ENCODE results near the gene COPZ1.

COPZ1 gene

GRCh38 chr12:54368709-54369596, 44.0 kb downstream of the COPZ1 start:
- H3K4me1 ChIP-seq (ENCODE audit: control insufficient read depth, insufficient read depth, low read length): peaks cover 26% of the 10 kb centered on the region
- H3K4me2 ChIP-seq (ENCODE audit: low read length): peak overlapping the region; percentile 69
- no peaks in the 10 kb centered on the region for H3K36me3 ChIP-seq (ENCODE audit: insufficient read depth, low read length)
- peak overlapping the region; percentile 55 for H3K9ac ChIP-seq (ENCODE audit: low read depth, low read length)
- H3K27me3 ChIP-seq (ENCODE audit: control insufficient read depth, insufficient read depth, low read length): no peaks in the 10 kb centered on the region
- no peaks in the 10 kb centered on the region for H3K9me3 ChIP-seq (replicated peaks; ENCODE audit: low read length)
- peak overlapping the region; percentile 39 for H3K4me3 ChIP-seq (ENCODE audit: low read length)

- H3K4me2 ChIP-seq (ENCODE audit: low read length): no peak overlapping the region
- no peak overlapping the region for H3K4me3 ChIP-seq (ENCODE audit: low read length)
- peaks cover 33% of the 10 kb centered on the region for H3K4me1 ChIP-seq (ENCODE audit: control insufficient read depth, insufficient read depth, low read length)
- H3K27me3 ChIP-seq (ENCODE audit: control insufficient read depth, insufficient read depth, low read length): no peaks in the 10 kb centered on the region
- H3K9ac ChIP-seq (ENCODE audit: low read depth, low read length): no peak overlapping the region
- H3K36me3 ChIP-seq (ENCODE audit: insufficient read depth, low read length): no peaks in the 10 kb centered on the region
- no peaks in the 10 kb centered on the region for H3K9me3 ChIP-seq (replicated peaks; ENCODE audit: low read length)
These were observed 44.7 kb downstream of the COPZ1 start for GRCh38 chr12:54369597-54370131.

- Histone ChIP-seq H3K9me3 (replicated peaks; ENCODE audit: low read length) (no peaks in the 10 kb centered on the region), H3K4me3 (ENCODE audit: low read length) (peak overlapping the region; percentile 68), H3K4me2 (ENCODE audit: low read length) (peak overlapping the region; percentile 90), H3K27me3 (ENCODE audit: control insufficient read depth, insufficient read depth, low read length) (no peaks in the 10 kb centered on the region), H3K4me1 (ENCODE audit: control insufficient read depth, insufficient read depth, low read length) (peaks cover 38% of the 10 kb centered on the region), H3K36me3 (ENCODE audit: insufficient read depth, low read length) (no peaks in the 10 kb centered on the region), H3K9ac (ENCODE audit: low read depth, low read length) (peak overlapping the region; percentile 58)
These were observed 45.3 kb downstream of the COPZ1 start for GRCh38 chr12:54370171-54370730.

- Histone ChIP-seq H3K4me1 (ENCODE audit: control insufficient read depth, insufficient read depth, low read length) (peaks cover 41% of the 10 kb centered on the region), H3K4me2 (ENCODE audit: low read length) (no peak overlapping the region), H3K4me3 (ENCODE audit: low read length) (no peak overlapping the region), H3K36me3 (ENCODE audit: insufficient read depth, low read length) (no peaks in the 10 kb centered on the region), H3K9ac (ENCODE audit: low read depth, low read length) (no peak overlapping the region), H3K9me3 (replicated peaks; ENCODE audit: low read length) (no peaks in the 10 kb centered on the region), H3K27me3 (ENCODE audit: control insufficient read depth, insufficient read depth, low read length) (no peaks in the 10 kb centered on the region)
These were observed 46.6 kb downstream of the COPZ1 start for GRCh38 chr12:54371328-54372112.

GRCh38 chr12:54372113-54372806, 47.3 kb downstream of the COPZ1 start:
- H3K36me3 ChIP-seq (ENCODE audit: insufficient read depth, low read length): peaks cover 5% of the 10 kb centered on the region
- no peak overlapping the region for H3K4me2 ChIP-seq (ENCODE audit: low read length)
- no peaks in the 10 kb centered on the region for H3K27me3 ChIP-seq (ENCODE audit: control insufficient read depth, insufficient read depth, low read length)
- no peaks in the 10 kb centered on the region for H3K9me3 ChIP-seq (replicated peaks; ENCODE audit: low read length)
- H3K9ac ChIP-seq (ENCODE audit: low read depth, low read length): no peak overlapping the region
- no peak overlapping the region for H3K4me3 ChIP-seq (ENCODE audit: low read length)
- H3K4me1 ChIP-seq (ENCODE audit: control insufficient read depth, insufficient read depth, low read length): peaks cover 41% of the 10 kb centered on the region

- Histone ChIP-seq H3K4me3 (ENCODE audit: low read length) (no peak overlapping the region), H3K9me3 (replicated peaks; ENCODE audit: low read length) (no peaks in the 10 kb centered on the region), H3K27me3 (ENCODE audit: control insufficient read depth, insufficient read depth, low read length) (no peaks in the 10 kb centered on the region), H3K4me2 (ENCODE audit: low read length) (no peak overlapping the region), H3K4me1 (ENCODE audit: control insufficient read depth, insufficient read depth, low read length) (peaks cover 40% of the 10 kb centered on the region), H3K36me3 (ENCODE audit: insufficient read depth, low read length) (peaks cover 5% of the 10 kb centered on the region), H3K9ac (ENCODE audit: low read depth, low read length) (no peak overlapping the region)
These were observed 49.0 kb downstream of the COPZ1 start for GRCh38 chr12:54373649-54374561.

- no peak overlapping the region for H3K4me3 ChIP-seq (ENCODE audit: low read length)
- H3K4me1 ChIP-seq (ENCODE audit: control insufficient read depth, insufficient read depth, low read length): peaks cover 40% of the 10 kb centered on the region
- H3K36me3 ChIP-seq (ENCODE audit: insufficient read depth, low read length): peaks cover 5% of the 10 kb centered on the region
- H3K27me3 ChIP-seq (ENCODE audit: control insufficient read depth, insufficient read depth, low read length): no peaks in the 10 kb centered on the region
- no peak overlapping the region for H3K9ac ChIP-seq (ENCODE audit: low read depth, low read length)
- no peaks in the 10 kb centered on the region for H3K9me3 ChIP-seq (replicated peaks; ENCODE audit: low read length)
- H3K4me2 ChIP-seq (ENCODE audit: low read length): peak overlapping the region; percentile 12
These were observed 49.8 kb downstream of the COPZ1 start for GRCh38 chr12:54374562-54375258.

- Histone ChIP-seq H3K4me2 (ENCODE audit: low read length) (no peak overlapping the region), H3K27me3 (ENCODE audit: control insufficient read depth, insufficient read depth, low read length) (no peaks in the 10 kb centered on the region), H3K4me3 (ENCODE audit: low read length) (no peak overlapping the region), H3K9me3 (replicated peaks; ENCODE audit: low read length) (no peaks in the 10 kb centered on the region), H3K36me3 (ENCODE audit: insufficient read depth, low read length) (peaks cover 5% of the 10 kb centered on the region), H3K4me1 (ENCODE audit: control insufficient read depth, insufficient read depth, low read length) (peaks cover 40% of the 10 kb centered on the region), H3K9ac (ENCODE audit: low read depth, low read length) (no peak overlapping the region)
These were observed 50.3 kb downstream of the COPZ1 start for GRCh38 chr12:54375259-54375579.

GRCh38 chr12:54376596-54376995, 51.7 kb downstream of the COPZ1 start:
- no peak overlapping the region for H3K4me3 ChIP-seq (ENCODE audit: low read length)
- peaks cover 33% of the 10 kb centered on the region for H3K4me1 ChIP-seq (ENCODE audit: control insufficient read depth, insufficient read depth, low read length)
- peaks cover 5% of the 10 kb centered on the region for H3K36me3 ChIP-seq (ENCODE audit: insufficient read depth, low read length)
- H3K9ac ChIP-seq (ENCODE audit: low read depth, low read length): no peak overlapping the region
- H3K27me3 ChIP-seq (ENCODE audit: control insufficient read depth, insufficient read depth, low read length): no peaks in the 10 kb centered on the region
- H3K9me3 ChIP-seq (replicated peaks; ENCODE audit: low read length): no peaks in the 10 kb centered on the region
- no peak overlapping the region for H3K4me2 ChIP-seq (ENCODE audit: low read length)

GRCh38 chr12:54377007-54377406, 52.1 kb downstream of the COPZ1 start:
- Histone ChIP-seq H3K4me2 (ENCODE audit: low read length) (no peak overlapping the region), H3K27me3 (ENCODE audit: control insufficient read depth, insufficient read depth, low read length) (no peaks in the 10 kb centered on the region), H3K4me1 (ENCODE audit: control insufficient read depth, insufficient read depth, low read length) (peaks cover 29% of the 10 kb centered on the region), H3K9me3 (replicated peaks; ENCODE audit: low read length) (no peaks in the 10 kb centered on the region), H3K9ac (ENCODE audit: low read depth, low read length) (no peak overlapping the region), H3K4me3 (ENCODE audit: low read length) (no peak overlapping the region), H3K36me3 (ENCODE audit: insufficient read depth, low read length) (peaks cover 5% of the 10 kb centered on the region)
